Hepatocyte (in vitro differentiated cells): Measurements from ENCODE around the gene DDX56. TPM values are rescaled to one million over a fixed set of nuclear protein-coding genes. Genes with fewer than 3 reads are reported as not detected.
A peak's percentile ranks its signal among the peaks of the same experiment; 100 is the strongest.

Source experiments
- DNase-seq: peaks from one replicate; pipeline ENCODE4 v3.0.0-alpha.2; 2016; ENCODE audit warnings: low spot score
- H2AFZ ChIP-seq: fragments of 200-600 bp; sonication (generic); 2 replicates; pipeline ENCODE4 v1.6.0; 2016; ENCODE audit warnings: antibody characterized with exemption, mild to moderate bottlenecking
- H3K27ac ChIP-seq: fragments of 200-600 bp; sonication (generic); 2 replicates; pipeline ENCODE4 v1.5.1; 2016; ENCODE audit warnings: mild to moderate bottlenecking
- H3K27me3 ChIP-seq: fragments of 200-600 bp; sonication (generic); 2 replicates; pipeline ENCODE4 v1.6.1; 2016
- H3K36me3 ChIP-seq: fragments of 200-600 bp; sonication (generic); replicated peaks from 2 replicates; pipeline ENCODE4 v1.5.1; 2016; ENCODE audit warnings: low read depth; ENCODE audit not compliant: insufficient read depth
- H3K4me1 ChIP-seq: fragments of 200-600 bp; sonication (generic); 2 replicates; pipeline ENCODE4 v1.5.1; 2016; ENCODE audit warnings: mild to moderate bottlenecking, moderate library complexity; ENCODE audit not compliant: insufficient read depth
- H3K4me2 ChIP-seq: fragments of 200-600 bp; sonication (generic); 2 replicates; pipeline ENCODE4 v1.6.0; 2016
- H3K4me3 ChIP-seq: fragments of 200-600 bp; sonication (generic); 2 replicates; pipeline ENCODE4 v1.5.1; 2016; ENCODE audit warnings: mild to moderate bottlenecking
- H3K79me2 ChIP-seq: fragments of 200-600 bp; sonication (generic); 2 replicates; pipeline ENCODE4 v1.6.0; 2017; ENCODE audit warnings: mild to moderate bottlenecking
- H3K9me2 ChIP-seq: fragments of 200-600 bp; sonication (generic); replicated peaks from 2 replicates; pipeline ENCODE4 v1.6.0; 2017; ENCODE audit warnings: mild to moderate bottlenecking; ENCODE audit not compliant: insufficient read depth
- H3K9me3 ChIP-seq: fragments of 200-600 bp; sonication (generic); 2 replicates; pipeline ENCODE4 v1.5.1; 2016; ENCODE audit warnings: low read depth, mild to moderate bottlenecking
- H4K20me1 ChIP-seq: fragments of 200-600 bp; sonication (generic); 2 replicates; pipeline ENCODE4 v1.6.0; 2016; ENCODE audit warnings: mild to moderate bottlenecking; ENCODE audit not compliant: insufficient read depth, poor library complexity, severe bottlenecking
- CTCF ChIP-seq: fragments of 200-600 bp; sonication (generic); IDR thresholded peaks from 2 replicates; pipeline ENCODE4 v1.5.1; 2016; ENCODE audit warnings: antibody characterized with exemption, mild to moderate bottlenecking; ENCODE audit not compliant: poor library complexity
- EZH2 ChIP-seq: fragments of 200-600 bp; sonication (generic); IDR thresholded peaks from 2 replicates; pipeline ENCODE4 v1.6.1; 2016; ENCODE audit warnings: antibody characterized with exemption, mild to moderate bottlenecking, borderline replicate concordance
- EZH2phosphoT487 ChIP-seq: fragments of 200-600 bp; sonication (generic); IDR thresholded peaks from one replicate; pipeline ENCODE4 v1.6.1; 2018; ENCODE audit warnings: antibody characterized with exemption, mild to moderate bottlenecking, low read depth, moderate library complexity; ENCODE audit not compliant: unreplicated experiment, severe bottlenecking
- WGBS: methylation state at CpG from one replicate; pipeline ENCODE4 v1.1.6; 2016; ENCODE audit warnings: low lambda C conversion rate; ENCODE audit errors: missing lambda C conversion rate; 5-methylcytosine and 5-hydroxymethylcytosine counted together
- polyA plus RNA-seq: library from polyadenylated mRNA; unstranded; fragments of >200 nt; fragmentation: Nextera tagmentation; extraction: Ambion mirVana; gene quantifications from 2 replicates; pipeline ENCODE4 v1.2.1, GENCODE V29; 2016
- total RNA-seq: library from RNA; depleted of rRNA; stranded (reverse); fragments of >200 nt; gene quantifications from 2 replicates; pipeline ENCODE4 v1.2.3, GENCODE V29; 2014

Gene DDX56
- total and polyA plus RNA-seq, 2 experiments from 2014 or later, result 57.1 to 85.0 TPM

- Histone ChIP-seq H2AFZ (no peak overlapping the region), H3K4me2 (no peak overlapping the region), H3K79me2 (no peaks in the 10 kb centered on the region), H3K4me1 (peaks cover 1% of the 10 kb centered on the region), H3K4me3 (no peak overlapping the region), H3K9me3 (no peaks in the 10 kb centered on the region), H4K20me1 (no peaks in the 10 kb centered on the region), H3K27ac (no peak overlapping the region), H3K9me2 (no peaks in the 10 kb centered on the region), H3K36me3 (no peaks in the 10 kb centered on the region), H3K27me3 (no peaks in the 10 kb centered on the region)
- WGBS, result 94% methylated on average over 3 of the region's 3 CpGs
- no peak for TF ChIP-seq EZH2phosphoT487
- no peak for TF ChIP-seq EZH2
- no peak for TF ChIP-seq CTCF
- DNase-seq, result no peak
These were observed 24.8 kb downstream of the DDX56 start for GRCh38 chr7:44548893-44549292.

GRCh38 chr7:44547536-44548231 is 26.0 kb downstream of the DDX56 start:
- H3K4me3 ChIP-seq, result no peak overlapping the region

DNA sequence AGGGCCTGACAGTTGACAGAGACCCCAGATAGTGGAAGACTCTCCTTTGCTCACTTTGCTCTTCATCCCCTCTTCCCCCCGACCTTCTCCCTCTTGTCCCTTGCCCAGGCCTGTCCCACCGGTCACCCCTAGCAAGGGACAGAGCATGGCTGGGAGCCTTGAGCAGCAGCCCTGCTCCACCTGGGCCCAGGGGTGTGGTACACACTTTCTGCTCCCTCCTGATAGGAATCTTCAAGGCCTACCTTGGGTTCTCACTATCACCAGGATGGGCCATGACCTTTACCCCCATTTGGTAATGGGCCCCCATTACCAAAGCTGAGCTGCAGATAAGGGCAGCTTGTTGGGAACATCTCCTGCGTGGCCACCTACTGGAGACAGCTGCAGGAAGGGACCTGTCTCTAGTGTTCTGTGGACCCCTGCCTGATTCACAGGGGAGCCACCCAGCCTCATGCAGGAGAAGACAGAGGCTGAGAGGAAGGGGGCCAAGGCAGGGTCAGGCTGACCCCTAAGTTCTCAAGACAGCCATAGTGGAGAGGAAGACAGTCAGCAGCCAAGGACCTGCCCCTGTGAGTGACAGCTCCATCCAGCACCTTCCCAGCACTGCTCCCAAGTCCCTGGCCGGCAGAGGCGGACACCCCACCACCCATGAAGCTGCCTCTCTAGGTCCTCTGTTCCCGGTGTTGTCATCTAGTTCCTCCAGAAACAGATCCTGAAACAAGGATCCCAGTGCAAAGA is 31.7 kb downstream of the DDX56 start:
- DNase-seq, result no peak
- Histone ChIP-seq H3K9me2 (no peaks in the 10 kb centered on the region), H3K27ac (peak overlapping the region; percentile 95), H3K27me3 (no peaks in the 10 kb centered on the region), H3K4me1 (peaks cover 39% of the 10 kb centered on the region), H3K4me3 (no peak overlapping the region), H4K20me1 (no peaks in the 10 kb centered on the region), H3K36me3 (no peaks in the 10 kb centered on the region), H2AFZ (no peak overlapping the region), H3K4me2 (peak overlapping the region; percentile 71), H3K79me2 (peaks cover 34% of the 10 kb centered on the region), H3K9me3 (no peaks in the 10 kb centered on the region)
- 85% methylated on average over 6 of the region's 6 CpGs for WGBS
- TF ChIP-seq EZH2phosphoT487 (no peak), EZH2 (no peak), CTCF (no peak)

More at GRCh38 chr7:44547536-44548231, 26.0 kb downstream of the DDX56 start:
- Histone ChIP-seq H3K79me2 (no peaks in the 10 kb centered on the region), H3K27me3 (no peaks in the 10 kb centered on the region), H3K4me2 (no peak overlapping the region), H2AFZ (no peak overlapping the region), H4K20me1 (no peaks in the 10 kb centered on the region), H3K27ac (no peak overlapping the region), H3K9me2 (no peaks in the 10 kb centered on the region), H3K4me1 (peaks cover 11% of the 10 kb centered on the region), H3K36me3 (no peaks in the 10 kb centered on the region), H3K9me3 (no peaks in the 10 kb centered on the region)
- TF ChIP-seq EZH2 (no peak), CTCF (no peak), EZH2phosphoT487 (no peak)
- 50% methylated on average over 6 of the region's 6 CpGs for WGBS
- DNase-seq, result no peak
